Duodenal mucosa (tissue), 2 donors: Measurements from ENCODE around the gene OOSP4B.
"Not testable (repeated sequence)": the region's sequence is repeated elsewhere in the genome, so short reads cannot be mapped to it uniquely, and the experiment has no call there.

Experiments used
- H3K27ac ChIP-seq: one replicate; pipeline ENCODE4 v1.7.0; 2013; ENCODE audit warnings: low read depth, low read length
- H3K27me3 ChIP-seq, 2 donors: one replicate each; pipeline ENCODE4 v1.7.0; 2013; ENCODE audit warnings: low read length in 2 of 2, control low read depth in 1 of 2; ENCODE audit not compliant: insufficient read depth in 2 of 2, control insufficient read depth in 1 of 2
- H3K36me3 ChIP-seq, 2 donors: one replicate each; pipeline ENCODE4 v1.7.0; 2013; ENCODE audit warnings: low read length in 2 of 2, control low read depth in 1 of 2; ENCODE audit not compliant: insufficient read depth in 2 of 2, control insufficient read depth in 1 of 2
- H3K4me1 ChIP-seq, 2 donors: one replicate each; pipeline ENCODE4 v1.7.0; 2013; ENCODE audit warnings: low read length in 2 of 2, control low read depth in 1 of 2; ENCODE audit not compliant: insufficient read depth in 2 of 2, control insufficient read depth in 1 of 2
- H3K4me3 ChIP-seq, 2 donors: one replicate each; pipeline ENCODE4 v1.7.0; 2013; ENCODE audit warnings: low read length in 2 of 2, low read depth in 1 of 2
- H3K9ac ChIP-seq, 2 donors: one replicate each; pipeline ENCODE4 v1.7.0; 2013; ENCODE audit warnings: low read length in 2 of 2, low read depth in 1 of 2
- H3K9me3 ChIP-seq, 2 donors: one replicate each; pipeline ENCODE4 v1.7.0; 2013; ENCODE audit warnings: low read length in 2 of 2, control low read depth in 1 of 2; ENCODE audit not compliant: control insufficient read depth in 1 of 2

The OOSP4B gene

DNA sequence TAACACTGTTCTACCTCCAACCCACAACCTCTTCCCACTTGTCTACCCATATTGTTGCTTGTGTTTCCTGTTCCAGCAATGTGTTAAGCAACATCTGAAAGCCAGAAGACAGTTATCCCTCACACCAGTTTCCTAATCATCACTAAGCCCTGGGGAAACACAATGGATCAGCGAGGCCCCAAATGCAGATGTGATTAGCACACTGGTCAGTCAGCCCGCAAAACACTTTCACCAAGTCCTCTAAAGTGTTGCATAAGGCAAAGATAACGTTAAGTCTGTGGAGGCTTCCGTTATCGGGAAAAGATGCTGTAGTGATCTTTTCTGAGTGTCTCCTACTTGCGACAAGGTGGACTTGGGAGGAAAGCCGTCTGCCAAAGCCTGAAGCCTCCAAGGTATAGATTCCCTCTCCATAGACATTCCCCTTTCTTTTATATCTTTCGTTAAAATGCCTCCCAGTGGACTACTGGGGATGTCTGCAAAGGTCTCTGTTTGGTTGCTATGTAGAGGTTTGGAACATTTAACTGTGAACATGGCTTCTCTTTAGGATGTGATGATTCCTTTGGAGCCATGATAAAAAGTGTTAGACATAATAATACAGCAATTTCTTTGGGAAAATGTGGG, 39.5 kb downstream of the OOSP4B start, which contains the start of gene MS4A3:
TSS of gene MS4A3 (plus strand) at position 317 of the 621 bp plus-strand sequence. CDS start 4,496 bp downstream, outside the sequence.
- Histone ChIP-seq H3K36me3 (no peaks in the 10 kb centered on the region), H3K4me1 (no peaks in the 10 kb centered on the region), H3K27ac (no peak within 1 kb of the TSS), H3K9ac (no peak within 1 kb of the TSS), H3K27me3 (no peaks in the 10 kb centered on the region), H3K4me3 (no peak within 1 kb of the TSS), H3K9me3 (no peaks in the 10 kb centered on the region)

DNA sequence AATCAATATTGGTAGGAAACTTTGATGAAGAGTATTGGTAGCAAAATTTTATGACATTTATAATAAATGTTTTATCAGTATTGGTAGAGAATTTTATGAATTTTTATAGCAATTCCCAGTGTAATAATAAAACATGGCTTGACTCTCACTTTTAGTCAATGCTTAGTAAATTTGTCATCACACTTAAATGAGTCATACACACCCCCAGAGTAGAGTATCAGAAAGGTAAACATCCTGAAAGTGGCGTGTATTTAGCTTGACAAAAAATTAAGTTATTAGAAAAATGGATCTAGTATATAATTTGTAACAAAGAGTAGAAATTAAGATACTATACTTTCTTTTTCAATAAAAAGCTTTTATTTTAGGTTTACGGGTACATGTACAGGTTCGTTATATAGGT, 42.1 kb downstream of the OOSP4B start:
- H3K27me3 ChIP-seq: no peaks in the 10 kb centered on the region
- no peaks in the 10 kb centered on the region for H3K9me3 ChIP-seq
- H3K27ac ChIP-seq: no peak overlapping the region
- no peak overlapping the region for H3K9ac ChIP-seq
- no peaks in the 10 kb centered on the region for H3K36me3 ChIP-seq
- H3K4me1 ChIP-seq: no peaks in the 10 kb centered on the region
- H3K4me3 ChIP-seq: no peak overlapping the region

- no peaks in the 10 kb centered on the region for H3K36me3 ChIP-seq
- no peaks in the 10 kb centered on the region for H3K27me3 ChIP-seq
- H3K9ac ChIP-seq: no peak overlapping the region
- H3K9me3 ChIP-seq: no peaks in the 10 kb centered on the region
- H3K27ac ChIP-seq: no peak overlapping the region
- H3K4me3 ChIP-seq: no peak overlapping the region
- no peaks in the 10 kb centered on the region for H3K4me1 ChIP-seq
Observed at GRCh38 chr11:60059521-60060240, 42.7 kb downstream of the OOSP4B start.

- no peaks in the 10 kb centered on the region for H3K27me3 ChIP-seq
- no peaks in the 10 kb centered on the region for H3K4me1 ChIP-seq
- no peaks in the 10 kb centered on the region for H3K36me3 ChIP-seq
- H3K27ac ChIP-seq: no peak overlapping the region
- no peak overlapping the region for H3K9ac ChIP-seq
- H3K9me3 ChIP-seq: no peaks in the 10 kb centered on the region
- H3K4me3 ChIP-seq: no peak overlapping the region
Observed at GRCh38 chr11:60064111-60064510, 47.1 kb downstream of the OOSP4B start.

DNA sequence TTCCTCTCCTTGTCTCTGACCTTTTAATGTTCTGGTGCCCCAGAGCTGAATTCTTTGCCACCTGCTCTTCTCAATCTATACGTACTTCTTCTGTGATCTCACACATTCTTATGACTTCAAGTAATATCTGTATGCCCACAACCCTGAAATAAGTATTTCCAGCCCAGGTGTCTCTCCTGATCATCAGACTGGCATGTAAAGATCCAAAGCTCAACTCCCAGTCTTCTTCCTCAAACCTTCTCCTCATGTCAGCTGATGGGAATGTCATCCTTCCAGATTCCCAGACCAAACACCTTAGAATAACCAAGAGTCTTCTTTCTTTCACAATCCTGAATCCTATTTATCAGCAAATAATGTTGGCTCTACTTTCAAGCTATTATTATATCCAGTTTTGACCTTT, 48.8 kb downstream of the OOSP4B start:
- Histone ChIP-seq H3K4me1 (no peaks in the 10 kb centered on the region), H3K27me3 (no peaks in the 10 kb centered on the region), H3K9me3 (no peaks in the 10 kb centered on the region), H3K4me3 (no peak overlapping the region), H3K27ac (no peak overlapping the region), H3K36me3 (no peaks in the 10 kb centered on the region), H3K9ac (no peak overlapping the region)

GRCh38 chr11:60069450-60069849, 52.5 kb downstream of the OOSP4B start:
- Histone ChIP-seq H3K4me1 (no peaks in the 10 kb centered on the region), H3K9me3 (no peaks in the 10 kb centered on the region), H3K9ac (no peak overlapping the region), H3K27me3 (no peaks in the 10 kb centered on the region), H3K27ac (no peak overlapping the region), H3K36me3 (no peaks in the 10 kb centered on the region), H3K4me3 (no peak overlapping the region)

GRCh38 chr11:60071644-60072043, 54.7 kb downstream of the OOSP4B start:
- H3K9me3 ChIP-seq, H3K9ac ChIP-seq, H3K4me1 ChIP-seq, H3K27ac ChIP-seq, H3K4me3 ChIP-seq, H3K27me3 ChIP-seq, H3K36me3 ChIP-seq: not testable (repeated sequence)

- Histone ChIP-seq H3K9ac (no peak overlapping the region), H3K4me1 (no peaks in the 10 kb centered on the region), H3K4me3 (no peak overlapping the region), H3K27me3 (no peaks in the 10 kb centered on the region), H3K27ac (no peak overlapping the region), H3K9me3 (no peaks in the 10 kb centered on the region), H3K36me3 (no peaks in the 10 kb centered on the region)
Observed at GRCh38 chr11:60077216-60077817, 60.3 kb downstream of the OOSP4B start.

- no peak overlapping the region for H3K9ac ChIP-seq
- H3K27me3 ChIP-seq: no peaks in the 10 kb centered on the region
- H3K4me3 ChIP-seq: no peak overlapping the region
- H3K4me1 ChIP-seq: no peaks in the 10 kb centered on the region
- H3K36me3 ChIP-seq: no peaks in the 10 kb centered on the region
- H3K9me3 ChIP-seq: no peaks in the 10 kb centered on the region
- H3K27ac ChIP-seq: no peak overlapping the region
Observed at GRCh38 chr11:60077981-60078380, 61.0 kb downstream of the OOSP4B start.

DNA sequence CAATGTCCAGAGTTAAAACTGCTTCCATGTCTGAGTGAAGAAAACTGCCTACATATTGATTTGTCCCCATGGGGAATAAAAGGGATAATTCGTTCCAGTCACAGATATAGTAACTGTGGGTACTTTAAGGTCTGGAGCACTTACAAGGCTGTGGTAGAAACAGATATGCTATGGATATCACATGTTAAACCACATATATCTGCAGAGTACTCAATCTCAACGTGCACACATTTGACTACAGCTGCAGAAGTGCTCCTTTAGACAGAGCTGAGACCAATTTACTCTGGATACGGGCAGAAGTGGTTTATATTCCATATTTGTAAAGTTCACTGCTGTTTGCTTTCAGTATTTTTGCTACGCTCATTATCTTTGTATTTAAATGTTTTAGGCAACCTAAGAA, 61.8 kb downstream of the OOSP4B start:
- no peaks in the 10 kb centered on the region for H3K36me3 ChIP-seq
- no peaks in the 10 kb centered on the region for H3K27me3 ChIP-seq
- H3K9ac ChIP-seq: no peak overlapping the region
- H3K4me1 ChIP-seq: no peaks in the 10 kb centered on the region
- no peak overlapping the region for H3K27ac ChIP-seq
- H3K4me3 ChIP-seq: no peak overlapping the region
- no peaks in the 10 kb centered on the region for H3K9me3 ChIP-seq
